ENCODE results near the gene POLN. TPM values are rescaled to one million over a fixed set of nuclear protein-coding genes. Genes with fewer than 3 reads are reported as not detected.

POLN gene
- total RNA-seq, 4 donors from 2014 or later, result 2.6 to 10.6 (median 6.8) TPM

DNA sequence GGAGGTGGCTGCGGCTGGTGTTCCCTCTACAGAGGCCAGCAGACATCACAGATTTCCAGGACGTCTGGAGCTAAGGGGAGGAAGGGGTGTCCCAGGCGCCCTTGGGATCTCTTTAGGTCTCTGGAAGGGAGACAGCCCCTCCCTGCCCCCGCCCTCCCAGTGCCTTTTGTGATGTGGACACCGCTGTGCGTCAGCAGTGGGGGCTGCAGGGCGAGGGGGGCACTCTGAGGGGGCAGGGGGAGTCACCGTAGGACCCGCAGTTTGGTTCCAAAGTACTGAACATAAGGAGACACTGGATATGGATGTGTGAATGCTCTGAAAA is 45.6 kb upstream of the POLN start:
- TF ChIP-seq, protein P1, sequence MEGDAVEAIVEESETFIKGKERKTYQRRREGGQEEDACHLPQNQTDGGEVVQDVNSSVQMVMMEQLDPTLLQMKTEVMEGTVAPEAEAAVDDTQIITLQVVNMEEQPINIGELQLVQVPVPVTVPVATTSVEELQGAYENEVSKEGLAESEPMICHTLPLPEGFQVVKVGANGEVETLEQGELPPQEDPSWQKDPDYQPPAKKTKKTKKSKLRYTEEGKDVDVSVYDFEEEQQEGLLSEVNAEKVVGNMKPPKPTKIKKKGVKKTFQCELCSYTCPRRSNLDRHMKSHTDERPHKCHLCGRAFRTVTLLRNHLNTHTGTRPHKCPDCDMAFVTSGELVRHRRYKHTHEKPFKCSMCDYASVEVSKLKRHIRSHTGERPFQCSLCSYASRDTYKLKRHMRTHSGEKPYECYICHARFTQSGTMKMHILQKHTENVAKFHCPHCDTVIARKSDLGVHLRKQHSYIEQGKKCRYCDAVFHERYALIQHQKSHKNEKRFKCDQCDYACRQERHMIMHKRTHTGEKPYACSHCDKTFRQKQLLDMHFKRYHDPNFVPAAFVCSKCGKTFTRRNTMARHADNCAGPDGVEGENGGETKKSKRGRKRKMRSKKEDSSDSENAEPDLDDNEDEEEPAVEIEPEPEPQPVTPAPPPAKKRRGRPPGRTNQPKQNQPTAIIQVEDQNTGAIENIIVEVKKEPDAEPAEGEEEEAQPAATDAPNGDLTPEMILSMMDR (IDR thresholded peaks at IDR 0.05; ENCODE audit: low read depth), result no peak

DNA sequence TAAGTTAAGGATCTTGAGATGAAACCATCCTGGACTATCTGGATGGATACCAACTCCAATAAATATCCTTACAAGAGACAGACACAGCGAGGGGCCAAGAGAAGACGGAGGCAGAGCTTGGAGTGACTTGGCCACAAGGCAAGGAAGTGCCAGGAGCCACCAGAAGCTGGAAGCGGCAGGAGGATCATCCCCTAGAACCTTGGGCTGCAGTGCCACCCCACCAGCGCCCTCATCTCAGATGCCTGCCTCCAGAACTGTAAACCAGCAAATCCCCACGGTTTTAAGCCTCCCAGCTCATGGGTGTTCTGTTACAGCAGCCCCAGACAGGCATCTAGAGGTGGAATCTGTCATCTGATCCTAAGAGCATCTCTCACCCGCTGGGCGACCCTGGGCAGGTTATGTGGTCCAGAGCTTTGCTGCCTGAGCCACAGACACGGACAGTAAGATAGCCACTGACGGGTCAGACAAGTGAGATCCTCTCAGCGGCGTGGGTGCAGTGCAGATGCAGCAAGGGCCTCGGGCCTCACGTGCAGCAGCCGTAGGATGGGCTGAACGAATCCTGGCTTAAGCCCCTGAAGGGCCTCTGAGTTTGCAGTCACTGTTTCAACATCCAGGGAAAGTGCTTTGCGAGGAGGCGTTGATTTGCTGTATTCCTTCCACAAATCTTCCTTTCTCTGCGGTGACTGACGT is 45.1 kb upstream of the POLN start:
- TF ChIP-seq, protein P1 (IDR thresholded peaks at IDR 0.05; ENCODE audit: low read depth), result no peak

DNA sequence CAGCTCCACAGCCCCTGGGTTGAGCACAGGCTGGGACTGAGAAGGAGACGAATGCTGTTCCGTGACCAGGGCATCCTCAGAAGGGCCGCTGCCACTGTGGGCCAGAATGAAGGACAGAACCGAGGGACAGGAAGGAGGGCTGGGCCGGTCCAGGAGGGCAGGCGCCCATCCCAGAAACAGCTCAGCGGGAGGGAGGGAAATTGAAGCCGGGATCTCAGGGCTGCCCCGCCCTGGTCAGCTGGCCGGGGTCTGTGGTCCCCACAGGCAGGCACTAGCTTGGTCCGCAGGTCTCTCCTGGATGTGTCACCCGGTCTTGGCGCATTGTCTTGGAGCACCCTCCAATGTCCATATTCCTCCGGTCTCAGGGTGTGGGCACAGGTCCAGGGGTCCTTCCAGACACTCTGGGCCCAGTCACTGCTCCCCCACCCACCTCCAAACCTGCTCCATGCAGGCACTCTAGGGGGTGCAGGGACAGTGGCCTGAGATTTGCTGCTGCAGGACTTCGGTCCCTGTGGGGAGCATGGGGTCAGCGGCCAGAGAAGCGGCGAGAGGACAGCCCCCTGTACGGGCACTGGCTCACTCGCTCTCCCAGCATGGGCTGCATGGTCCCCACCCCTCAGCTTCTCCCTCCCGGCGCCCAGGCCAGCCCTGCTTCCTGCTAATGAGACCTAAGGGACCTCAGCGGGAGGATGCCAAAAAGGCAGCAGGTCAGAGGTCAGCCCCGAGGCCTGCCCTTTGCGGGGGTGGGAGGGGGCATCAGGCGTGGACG is 43.9 kb upstream of the POLN start:
- TF ChIP-seq, protein P1 (IDR thresholded peaks at IDR 0.05; ENCODE audit: low read depth), result no peak

DNA sequence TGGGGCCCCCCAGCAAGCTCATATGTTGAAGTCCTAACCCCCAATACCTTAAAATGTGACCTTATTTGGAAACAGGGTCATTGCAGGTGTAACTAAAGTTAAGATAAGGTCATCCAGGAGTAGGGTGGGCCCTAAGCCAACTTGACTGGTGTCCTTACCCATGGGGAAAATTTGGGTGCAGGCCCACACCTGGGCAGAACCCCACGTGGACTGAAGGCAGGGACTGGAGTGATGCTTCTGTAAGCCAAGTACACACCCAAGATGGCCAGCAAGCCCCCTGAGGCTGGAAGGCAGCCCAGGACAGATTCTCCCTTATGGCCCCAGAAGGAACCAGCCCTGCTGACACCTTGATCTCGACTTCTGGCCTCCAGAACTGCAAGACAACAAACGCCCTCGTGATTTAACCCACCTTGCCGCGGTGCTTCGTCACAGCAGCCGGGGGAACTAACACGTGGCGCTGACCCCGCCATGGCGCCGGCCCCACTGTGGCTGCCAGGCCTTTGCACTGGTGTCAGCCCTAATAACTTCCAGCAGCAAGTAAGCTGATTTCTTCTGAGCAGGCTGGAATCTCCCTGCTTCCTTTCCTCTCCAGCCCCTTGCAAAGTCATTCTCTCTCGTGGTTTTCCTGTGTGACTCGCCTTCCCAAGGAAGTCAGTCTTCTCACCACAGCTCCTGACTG is 43.2 kb upstream of the POLN start:
- TF ChIP-seq, protein P1 (IDR thresholded peaks at IDR 0.05; ENCODE audit: low read depth), result no peak

DNA sequence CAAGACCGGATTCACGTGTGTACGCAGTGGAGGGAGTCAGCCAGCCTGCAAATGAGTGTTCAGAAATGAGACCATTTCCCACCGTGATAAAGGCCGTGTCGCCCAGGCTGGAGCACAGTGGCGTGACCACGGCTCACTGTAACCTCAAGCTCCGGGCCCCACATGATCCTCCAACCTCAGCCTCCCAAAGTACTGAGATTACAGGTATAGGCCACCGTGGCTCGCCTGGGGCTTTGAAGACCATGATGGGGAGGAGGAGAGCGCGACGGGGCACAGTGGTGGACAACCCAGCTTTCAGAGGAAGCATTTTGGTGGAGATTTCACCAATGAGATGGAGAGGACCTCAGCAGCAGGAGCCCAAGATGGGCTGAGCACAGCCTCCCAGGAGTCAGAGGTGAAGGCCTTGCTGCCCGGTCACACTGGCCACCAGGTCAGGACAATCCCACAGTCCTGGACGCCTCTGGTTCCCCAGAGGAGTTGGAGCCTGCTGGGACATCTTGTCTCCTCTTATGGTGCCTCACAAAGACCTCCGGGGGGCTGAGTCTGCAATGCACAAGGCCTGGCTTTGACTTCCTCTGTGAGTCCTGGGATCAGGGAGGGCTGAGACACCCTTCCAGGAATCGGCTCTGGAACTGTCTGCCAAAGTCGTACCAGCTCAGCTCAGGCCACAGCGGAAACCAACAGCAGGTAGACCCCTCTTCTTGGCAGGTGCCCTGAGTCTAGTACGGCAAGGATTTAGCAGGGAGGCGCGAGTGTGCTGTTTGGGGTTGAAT is 42.4 kb upstream of the POLN start:
- TF ChIP-seq, protein P1 (IDR thresholded peaks at IDR 0.05; ENCODE audit: low read depth), result no peak

DNA sequence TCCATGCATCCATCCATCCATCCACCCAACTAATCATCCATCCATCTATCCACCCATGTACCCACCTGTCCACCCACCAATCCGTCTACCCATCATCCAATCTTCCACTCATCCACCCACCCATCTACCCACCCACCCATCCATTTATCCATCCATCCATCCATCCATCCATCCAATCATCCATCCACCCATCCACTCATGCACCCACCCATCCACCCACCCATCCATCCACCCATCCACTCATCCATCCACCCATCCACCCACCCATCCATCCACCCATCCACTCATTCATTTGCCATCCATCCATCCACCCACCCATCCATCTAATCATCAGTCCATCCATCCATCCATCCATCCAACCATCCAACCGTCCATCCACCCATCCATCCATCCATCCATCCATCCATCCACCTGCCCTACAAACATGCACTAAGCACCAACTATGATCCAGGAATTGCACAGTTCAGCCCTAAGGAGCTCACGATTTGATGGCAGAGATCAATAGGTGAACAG is 41.3 kb upstream of the POLN start:
- TF ChIP-seq, protein P1 (IDR thresholded peaks at IDR 0.05; ENCODE audit: low read depth), result no peak
